HEK293 (cell line): ENCODE measurements around the gene MSRB3.

Source experiments
- CTCF ChIA-PET: fragments of 350-600 bp; formaldehyde crosslinking; extraction: SDS; loops from one replicate; lab custom pipeline; 2021; ENCODE audit warnings: antibody characterized with exemption; lab: Yijun Ruan, JAX
- POLR2A ChIA-PET: fragments of 300-600 bp; formaldehyde crosslinking; extraction: SDS; loops from one replicate; lab custom pipeline; 2020; ENCODE audit warnings: antibody characterized with exemption, inconsistent platforms; lab: Yijun Ruan, JAX
- H3K27ac ChIP-seq: fragments of 200-500 bp; sonication (Bioruptor generic); 2 replicates; pipeline ENCODE4 v1.5.1; 2014; ENCODE audit warnings: low read depth, low read length, control low read depth, inconsistent platforms; ENCODE audit errors: extremely low read depth
- H3K36me3 ChIP-seq, 2 experiments: fragments of 200-500 bp in 1 of 2; sonication (Bioruptor generic) in 1 of 2; 1 replicate in 1 of 2; 2 replicates in 1 of 2; pipeline ENCODE4 v1.5.1; 2014 to 2017; ENCODE audit warnings: inconsistent platforms in 2 of 2, low read length in 2 of 2; ENCODE audit not compliant: control insufficient read depth in 2 of 2, insufficient read depth in 1 of 2
- H3K4me1 ChIP-seq: fragments of 200-500 bp; sonication (Bioruptor generic); 2 replicates; pipeline ENCODE4 v1.5.1; 2014; ENCODE audit warnings: mild to moderate bottlenecking, low read length, inconsistent platforms; ENCODE audit not compliant: control insufficient read depth, insufficient read depth
- H3K4me3 ChIP-seq: 2 replicates; pipeline ENCODE4 v1.5.1; 2011; ENCODE audit warnings: low read depth, mild to moderate bottlenecking, control low read depth, low read length, moderate library complexity
- H3K9me3 ChIP-seq: fragments of 200-500 bp; sonication (Bioruptor generic); 2 replicates; pipeline ENCODE4 v1.5.1; 2014; ENCODE audit warnings: low read depth, low read length, inconsistent platforms; ENCODE audit not compliant: control insufficient read depth, insufficient read depth
- ATF2 ChIP-seq: fragments of 450-650 bp; formaldehyde crosslinking; IDR thresholded peaks from 2 replicates; pipeline ENCODE4 v1.5.1; 2016; ENCODE audit warnings: missing biosample characterization, missing genetic modification characterization, low read depth
- GLI4 ChIP-seq: fragments of 450-650 bp; formaldehyde crosslinking; IDR thresholded peaks from 2 replicates; pipeline ENCODE4 v1.5.1; 2016; ENCODE audit warnings: missing biosample characterization, missing genetic modification characterization
- MEIS1 ChIP-seq: sonication (generic); formaldehyde crosslinking; IDR thresholded peaks from 2 replicates; pipeline ENCODE4 v1.8.1; 2022; ENCODE audit warnings: missing genetic modification reagents, mild to moderate bottlenecking, borderline replicate concordance
- SETDB1 ChIP-seq: IDR thresholded peaks from one replicate; pipeline ENCODE4 v1.6.1; 2017; ENCODE audit warnings: mild to moderate bottlenecking, low read length, moderate library complexity, mixed read lengths; ENCODE audit not compliant: insufficient read length
- SP2 ChIP-seq: fragments of 450-650 bp; formaldehyde crosslinking; IDR thresholded peaks from 2 replicates; pipeline ENCODE4 v1.5.1; 2016; ENCODE audit warnings: missing biosample characterization, missing genetic modification characterization
- TCF7L2 ChIP-seq: IDR thresholded peaks from 2 replicates; pipeline ENCODE4 v1.6.1; 2011; ENCODE audit warnings: low read depth, mild to moderate bottlenecking, inconsistent platforms, low read length, moderate library complexity, borderline replicate concordance
- ZFP3 ChIP-seq: fragments of 450-650 bp; formaldehyde crosslinking; IDR thresholded peaks from 2 replicates; pipeline ENCODE4 v1.5.1; 2016; ENCODE audit warnings: low read depth, missing biosample characterization, missing genetic modification characterization
- ZNF121 ChIP-seq: fragments of 450-650 bp; formaldehyde crosslinking; IDR thresholded peaks from 2 replicates; pipeline ENCODE4 v1.5.1; 2016; ENCODE audit warnings: missing biosample characterization, missing genetic modification characterization
- ZNF175 ChIP-seq: fragments of 450-650 bp; formaldehyde crosslinking; IDR thresholded peaks from 2 replicates; pipeline ENCODE4 v1.5.1; 2016; ENCODE audit warnings: missing biosample characterization, missing genetic modification characterization
- ZNF202 ChIP-seq: fragments of 450-650 bp; formaldehyde crosslinking; IDR thresholded peaks from 2 replicates; pipeline ENCODE4 v1.5.1; 2016; ENCODE audit warnings: missing biosample characterization, missing genetic modification characterization, borderline replicate concordance
- ZNF248 ChIP-seq: fragments of 450-650 bp; formaldehyde crosslinking; IDR thresholded peaks from 2 replicates; pipeline ENCODE4 v1.5.1; 2017; ENCODE audit warnings: missing biosample characterization, missing genetic modification characterization
- ZNF433 ChIP-seq: fragments of 450-650 bp; formaldehyde crosslinking; IDR thresholded peaks from 2 replicates; pipeline ENCODE4 v1.5.1; 2016; ENCODE audit warnings: missing biosample characterization, missing genetic modification characterization, low read depth
- ZNF48 ChIP-seq: fragments of 450-650 bp; formaldehyde crosslinking; IDR thresholded peaks from 2 replicates; pipeline ENCODE4 v1.5.1; 2016; ENCODE audit warnings: missing biosample characterization, missing genetic modification characterization
- ZNF521 ChIP-seq: fragments of 450-650 bp; formaldehyde crosslinking; IDR thresholded peaks from 2 replicates; pipeline ENCODE4 v1.5.1; 2017; ENCODE audit warnings: missing biosample characterization, mild to moderate bottlenecking, missing genetic modification characterization
- ZNF626 ChIP-seq: fragments of 450-650 bp; sonication (Bioruptor Pico); formaldehyde crosslinking; IDR thresholded peaks from 2 replicates; pipeline ENCODE4 v1.5.1; 2018; ENCODE audit warnings: missing biosample characterization, missing genetic modification characterization, inconsistent platforms
- ZNF670 ChIP-seq: fragments of 450-650 bp; formaldehyde crosslinking; IDR thresholded peaks from 2 replicates; pipeline ENCODE4 v1.5.1; 2016; ENCODE audit warnings: missing biosample characterization, missing genetic modification characterization, low read depth
- TF ChIP-seq, protein P1 (sequence below): fragments of 450-650 bp; formaldehyde crosslinking; IDR thresholded peaks from 2 replicates; pipeline ENCODE4 v1.5.1; 2016; ENCODE audit warnings: missing biosample characterization, missing genetic modification characterization
- TF ChIP-seq, protein P2 (sequence below): fragments of 450-650 bp; formaldehyde crosslinking; conservative IDR thresholded peaks from 2 replicates; pipeline ENCODE4 v1.5.1; 2016; ENCODE audit warnings: low read depth, missing biosample characterization, missing genetic modification characterization
- TF ChIP-seq, protein P3 (sequence below): fragments of 450-650 bp; formaldehyde crosslinking; conservative IDR thresholded peaks from 2 replicates; pipeline ENCODE4 v1.5.1; 2016; ENCODE audit warnings: low read depth, missing biosample characterization, missing genetic modification characterization

MSRB3 gene

GRCh38 chr12:65335981-65336380 lies 57.5 kb downstream of the MSRB3 start:
- no peak for TF ChIP-seq ATF2 (tag by site-specific recombination)
- TF ChIP-seq GLI4 (tag by site-specific recombination) = no peak
- TF ChIP-seq ZNF48 (tag by site-specific recombination) = no peak
- no peak for TF ChIP-seq SETDB1
- TF ChIP-seq ZNF521 (tag by site-specific recombination) = no peak
- no peak for TF ChIP-seq ZNF626
- no peak for TF ChIP-seq ZNF248
- no peak for TF ChIP-seq MEIS1 (CRISPR knock-in tag)
- no peak for TF ChIP-seq ZNF202 (tag by site-specific recombination)
- TF ChIP-seq, protein P1, sequence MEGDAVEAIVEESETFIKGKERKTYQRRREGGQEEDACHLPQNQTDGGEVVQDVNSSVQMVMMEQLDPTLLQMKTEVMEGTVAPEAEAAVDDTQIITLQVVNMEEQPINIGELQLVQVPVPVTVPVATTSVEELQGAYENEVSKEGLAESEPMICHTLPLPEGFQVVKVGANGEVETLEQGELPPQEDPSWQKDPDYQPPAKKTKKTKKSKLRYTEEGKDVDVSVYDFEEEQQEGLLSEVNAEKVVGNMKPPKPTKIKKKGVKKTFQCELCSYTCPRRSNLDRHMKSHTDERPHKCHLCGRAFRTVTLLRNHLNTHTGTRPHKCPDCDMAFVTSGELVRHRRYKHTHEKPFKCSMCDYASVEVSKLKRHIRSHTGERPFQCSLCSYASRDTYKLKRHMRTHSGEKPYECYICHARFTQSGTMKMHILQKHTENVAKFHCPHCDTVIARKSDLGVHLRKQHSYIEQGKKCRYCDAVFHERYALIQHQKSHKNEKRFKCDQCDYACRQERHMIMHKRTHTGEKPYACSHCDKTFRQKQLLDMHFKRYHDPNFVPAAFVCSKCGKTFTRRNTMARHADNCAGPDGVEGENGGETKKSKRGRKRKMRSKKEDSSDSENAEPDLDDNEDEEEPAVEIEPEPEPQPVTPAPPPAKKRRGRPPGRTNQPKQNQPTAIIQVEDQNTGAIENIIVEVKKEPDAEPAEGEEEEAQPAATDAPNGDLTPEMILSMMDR (tag by site-specific recombination) = no peak
- no peak for TF ChIP-seq ZNF670
- POLR2A ChIA-PET = no interaction called here

DNA sequence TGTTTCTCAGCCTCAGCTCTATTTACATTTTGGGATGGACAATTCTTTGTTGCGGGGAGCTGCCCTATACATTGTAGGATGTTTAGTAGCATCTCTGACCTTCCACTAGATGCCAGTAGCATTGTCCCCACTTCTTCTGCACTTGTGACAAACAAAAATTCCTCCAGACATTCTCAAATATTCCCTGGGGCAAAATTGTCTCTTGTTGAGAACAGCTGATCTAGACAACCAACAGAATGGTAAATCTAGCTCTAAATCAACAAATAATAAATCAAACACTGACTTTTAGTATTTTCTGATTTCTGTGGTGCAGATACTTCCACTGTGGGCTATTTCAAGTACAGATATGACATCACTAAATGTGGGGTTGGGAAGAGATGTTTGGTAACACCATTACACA lies 60.7 kb downstream of the MSRB3 start:
- Histone ChIP-seq H3K4me3 (no peak overlapping the region), H3K9me3 (no peaks in the 10 kb centered on the region), H3K4me1 (no peaks in the 10 kb centered on the region), H3K36me3 (no peaks in the 10 kb centered on the region), H3K27ac (no peak overlapping the region)
- ChIA-PET CTCF (no interaction called here), POLR2A (no interaction called here)
- TF ChIP-seq ATF2 (tag by site-specific recombination) (peak; percentile 51; the same call in 1 of the 2 replicates), SP2 (no peak)

More at GRCh38 chr12:65335981-65336380, 57.5 kb downstream of the MSRB3 start:
- Histone ChIP-seq H3K4me1 (no peaks in the 10 kb centered on the region), H3K36me3 (no peaks in the 10 kb centered on the region), H3K4me3 (no peak overlapping the region), H3K27ac (no peak overlapping the region), H3K9me3 (no peaks in the 10 kb centered on the region)
- CTCF ChIA-PET = interaction anchor here (0.7 kb wide), 2 partner anchors 30 to 75 kb away, joined by 3 read pairs; no protein-coding TSS in a partner anchor

DNA sequence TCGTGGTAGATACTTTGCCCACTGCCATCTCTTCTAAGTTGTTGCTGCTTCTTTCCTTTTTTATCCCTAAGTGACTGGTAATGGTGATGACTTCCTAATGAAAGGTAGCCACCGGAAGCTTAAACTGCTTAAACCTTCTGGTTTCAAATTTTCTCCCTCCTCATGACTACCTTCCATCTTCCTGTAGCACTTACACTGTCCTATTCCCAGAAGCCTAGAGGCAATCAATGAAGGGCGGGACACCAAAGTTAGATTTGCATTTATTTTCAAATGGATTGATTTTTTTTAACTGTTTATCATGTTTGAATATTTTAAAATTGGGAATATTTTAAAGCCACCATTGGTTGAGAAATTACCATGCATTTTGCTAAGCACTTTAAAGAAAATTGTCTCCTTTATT lies 64.7 kb downstream of the MSRB3 start:
- ChIA-PET CTCF (interaction anchor here (0.6 to 0.8 kb wide), 2 partner anchors 29 to 531 kb away, joined by 3 read pairs; no protein-coding TSS in a partner anchor), POLR2A (no interaction called here)
- no peaks in the 10 kb centered on the region for H3K9me3 ChIP-seq
- no peaks in the 10 kb centered on the region for H3K4me1 ChIP-seq
- no peak overlapping the region for H3K27ac ChIP-seq
- no peak overlapping the region for H3K4me3 ChIP-seq
- H3K36me3 ChIP-seq = no peaks in the 10 kb centered on the region
- TF ChIP-seq ZNF433 (tag by site-specific recombination) (no peak), ZFP3 (tag by site-specific recombination) (no peak), ZNF121 (no peak), ZNF175 (tag by site-specific recombination) (no peak), TCF7L2 (no peak)
- TF ChIP-seq, protein P2, sequence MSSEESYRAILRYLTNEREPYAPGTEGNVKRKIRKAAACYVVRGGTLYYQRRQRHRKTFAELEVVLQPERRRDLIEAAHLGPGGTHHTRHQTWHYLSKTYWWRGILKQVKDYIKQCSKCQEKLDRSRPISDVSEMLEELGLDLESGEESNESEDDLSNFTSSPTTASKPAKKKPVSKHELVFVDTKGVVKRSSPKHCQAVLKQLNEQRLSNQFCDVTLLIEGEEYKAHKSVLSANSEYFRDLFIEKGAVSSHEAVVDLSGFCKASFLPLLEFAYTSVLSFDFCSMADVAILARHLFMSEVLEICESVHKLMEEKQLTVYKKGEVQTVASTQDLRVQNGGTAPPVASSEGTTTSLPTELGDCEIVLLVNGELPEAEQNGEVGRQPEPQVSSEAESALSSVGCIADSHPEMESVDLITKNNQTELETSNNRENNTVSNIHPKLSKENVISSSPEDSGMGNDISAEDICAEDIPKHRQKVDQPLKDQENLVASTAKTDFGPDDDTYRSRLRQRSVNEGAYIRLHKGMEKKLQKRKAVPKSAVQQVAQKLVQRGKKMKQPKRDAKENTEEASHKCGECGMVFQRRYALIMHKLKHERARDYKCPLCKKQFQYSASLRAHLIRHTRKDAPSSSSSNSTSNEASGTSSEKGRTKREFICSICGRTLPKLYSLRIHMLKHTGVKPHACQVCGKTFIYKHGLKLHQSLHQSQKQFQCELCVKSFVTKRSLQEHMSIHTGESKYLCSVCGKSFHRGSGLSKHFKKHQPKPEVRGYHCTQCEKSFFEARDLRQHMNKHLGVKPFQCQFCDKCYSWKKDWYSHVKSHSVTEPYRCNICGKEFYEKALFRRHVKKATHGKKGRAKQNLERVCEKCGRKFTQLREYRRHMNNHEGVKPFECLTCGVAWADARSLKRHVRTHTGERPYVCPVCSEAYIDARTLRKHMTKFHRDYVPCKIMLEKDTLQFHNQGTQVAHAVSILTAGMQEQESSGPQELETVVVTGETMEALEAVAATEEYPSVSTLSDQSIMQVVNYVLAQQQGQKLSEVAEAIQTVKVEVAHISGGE (tag by site-specific recombination) = no peak
- TF ChIP-seq, protein P3, sequence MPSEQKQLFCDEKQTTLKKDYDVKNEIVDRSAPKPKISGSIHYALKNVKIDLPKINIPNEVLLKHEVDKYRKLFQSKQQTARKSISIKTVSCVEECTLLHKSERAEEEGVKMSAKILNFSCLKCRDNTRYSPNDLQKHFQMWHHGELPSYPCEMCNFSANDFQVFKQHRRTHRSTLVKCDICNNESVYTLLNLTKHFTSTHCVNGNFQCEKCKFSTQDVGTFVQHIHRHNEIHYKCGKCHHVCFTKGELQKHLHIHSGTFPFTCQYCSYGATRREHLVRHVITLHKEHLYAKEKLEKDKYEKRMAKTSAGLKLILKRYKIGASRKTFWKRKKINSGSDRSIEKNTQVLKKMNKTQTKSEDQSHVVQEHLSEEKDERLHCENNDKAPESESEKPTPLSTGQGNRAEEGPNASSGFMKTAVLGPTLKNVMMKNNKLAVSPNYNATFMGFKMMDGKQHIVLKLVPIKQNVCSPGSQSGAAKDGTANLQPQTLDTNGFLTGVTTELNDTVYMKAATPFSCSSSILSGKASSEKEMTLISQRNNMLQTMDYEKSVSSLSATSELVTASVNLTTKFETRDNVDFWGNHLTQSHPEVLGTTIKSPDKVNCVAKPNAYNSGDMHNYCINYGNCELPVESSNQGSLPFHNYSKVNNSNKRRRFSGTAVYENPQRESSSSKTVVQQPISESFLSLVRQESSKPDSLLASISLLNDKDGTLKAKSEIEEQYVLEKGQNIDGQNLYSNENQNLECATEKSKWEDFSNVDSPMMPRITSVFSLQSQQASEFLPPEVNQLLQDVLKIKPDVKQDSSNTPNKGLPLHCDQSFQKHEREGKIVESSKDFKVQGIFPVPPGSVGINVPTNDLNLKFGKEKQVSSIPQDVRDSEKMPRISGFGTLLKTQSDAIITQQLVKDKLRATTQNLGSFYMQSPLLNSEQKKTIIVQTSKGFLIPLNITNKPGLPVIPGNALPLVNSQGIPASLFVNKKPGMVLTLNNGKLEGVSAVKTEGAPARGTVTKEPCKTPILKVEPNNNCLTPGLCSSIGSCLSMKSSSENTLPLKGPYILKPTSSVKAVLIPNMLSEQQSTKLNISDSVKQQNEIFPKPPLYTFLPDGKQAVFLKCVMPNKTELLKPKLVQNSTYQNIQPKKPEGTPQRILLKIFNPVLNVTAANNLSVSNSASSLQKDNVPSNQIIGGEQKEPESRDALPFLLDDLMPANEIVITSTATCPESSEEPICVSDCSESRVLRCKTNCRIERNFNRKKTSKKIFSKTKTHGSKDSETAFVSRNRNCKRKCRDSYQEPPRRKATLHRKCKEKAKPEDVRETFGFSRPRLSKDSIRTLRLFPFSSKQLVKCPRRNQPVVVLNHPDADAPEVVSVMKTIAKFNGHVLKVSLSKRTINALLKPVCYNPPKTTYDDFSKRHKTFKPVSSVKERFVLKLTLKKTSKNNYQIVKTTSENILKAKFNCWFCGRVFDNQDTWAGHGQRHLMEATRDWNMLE = no peak
